HG02884 (cell line): ENCODE data around the gene CEP41.
A peak's percentile ranks its signal among the peaks of the same experiment; 100 is the strongest.

Experiments used
- ATAC-seq: cut with Tn5 transposase; IDR thresholded peaks from one replicate; pipeline ENCODE4 v1.9.1; 2021; ENCODE audit warnings: mild to moderate bottlenecking, moderate library complexity; ENCODE audit not compliant: unreplicated experiment

Gene CEP41

DNA sequence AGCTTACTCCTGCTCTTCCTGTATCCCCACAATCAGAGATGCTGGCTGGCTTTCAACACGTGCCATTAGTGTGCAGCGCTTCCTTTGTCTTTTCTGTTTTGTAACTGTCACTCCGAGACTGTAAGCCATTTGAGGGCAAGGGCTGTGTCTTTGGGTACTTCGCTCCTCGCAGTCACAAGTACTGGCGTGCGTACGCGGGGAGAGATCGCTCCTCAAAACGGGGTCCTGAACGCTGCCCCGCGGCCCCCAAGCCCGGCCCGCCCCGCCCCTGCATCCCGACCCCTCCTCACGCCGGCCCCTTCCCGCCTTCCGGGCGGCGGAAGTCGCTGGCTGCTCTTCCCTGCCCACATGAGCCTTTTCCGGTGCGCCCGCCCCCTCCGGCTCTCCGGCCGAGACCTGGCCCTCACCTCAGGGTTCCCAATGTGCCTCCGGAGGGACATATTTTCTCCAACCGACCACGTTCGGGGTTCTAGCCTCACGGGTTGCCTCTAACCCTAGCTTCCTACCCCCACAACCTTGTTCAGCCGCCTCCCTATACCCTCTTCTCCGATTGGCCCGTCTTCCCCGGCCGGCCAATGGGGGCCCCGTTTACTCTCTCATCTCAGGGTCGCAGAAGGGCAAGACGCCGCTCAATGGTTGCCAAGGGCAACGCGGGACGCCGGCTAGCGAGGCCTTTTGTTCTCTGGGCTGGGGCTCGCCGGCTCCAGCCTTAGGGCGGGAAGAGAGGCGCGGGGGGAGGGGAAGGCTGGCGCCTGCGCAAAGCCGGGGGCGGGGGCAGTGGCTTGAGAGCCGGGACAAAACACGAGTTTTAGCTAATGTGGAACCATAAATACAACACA, at the start of gene CEP41:
Gene CEP41 (minus strand): TSS at position 490 of the 839 bp plus-strand sequence. CDS start 50 bp downstream, at position 440.
- peak; percentile 97 for ATAC-seq

DNA sequence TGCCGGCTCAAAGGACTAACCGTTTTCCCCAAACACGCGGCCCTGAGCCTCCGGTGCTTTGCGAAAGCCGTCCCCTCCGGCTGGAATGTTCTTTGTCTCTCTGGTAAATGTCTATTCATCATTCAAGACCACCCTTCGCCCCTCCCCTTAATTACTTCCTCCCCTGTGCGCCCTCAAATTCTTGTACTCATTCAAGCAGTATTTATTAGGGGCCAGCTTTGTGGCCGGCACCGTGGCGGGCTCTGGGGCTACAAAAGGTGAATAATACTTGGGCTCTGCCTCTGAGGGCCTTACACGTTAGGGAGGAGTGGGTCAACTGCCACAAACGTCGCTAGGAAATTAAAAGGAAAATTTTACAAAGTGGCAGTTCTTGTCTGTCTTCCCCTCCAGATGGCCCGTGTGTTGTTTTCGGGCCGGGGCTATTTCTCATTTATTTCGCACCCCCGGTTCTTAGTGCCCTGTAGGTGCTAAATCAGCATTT, 49.5 kb upstream of the CEP41 start:
- no peak for ATAC-seq

DNA sequence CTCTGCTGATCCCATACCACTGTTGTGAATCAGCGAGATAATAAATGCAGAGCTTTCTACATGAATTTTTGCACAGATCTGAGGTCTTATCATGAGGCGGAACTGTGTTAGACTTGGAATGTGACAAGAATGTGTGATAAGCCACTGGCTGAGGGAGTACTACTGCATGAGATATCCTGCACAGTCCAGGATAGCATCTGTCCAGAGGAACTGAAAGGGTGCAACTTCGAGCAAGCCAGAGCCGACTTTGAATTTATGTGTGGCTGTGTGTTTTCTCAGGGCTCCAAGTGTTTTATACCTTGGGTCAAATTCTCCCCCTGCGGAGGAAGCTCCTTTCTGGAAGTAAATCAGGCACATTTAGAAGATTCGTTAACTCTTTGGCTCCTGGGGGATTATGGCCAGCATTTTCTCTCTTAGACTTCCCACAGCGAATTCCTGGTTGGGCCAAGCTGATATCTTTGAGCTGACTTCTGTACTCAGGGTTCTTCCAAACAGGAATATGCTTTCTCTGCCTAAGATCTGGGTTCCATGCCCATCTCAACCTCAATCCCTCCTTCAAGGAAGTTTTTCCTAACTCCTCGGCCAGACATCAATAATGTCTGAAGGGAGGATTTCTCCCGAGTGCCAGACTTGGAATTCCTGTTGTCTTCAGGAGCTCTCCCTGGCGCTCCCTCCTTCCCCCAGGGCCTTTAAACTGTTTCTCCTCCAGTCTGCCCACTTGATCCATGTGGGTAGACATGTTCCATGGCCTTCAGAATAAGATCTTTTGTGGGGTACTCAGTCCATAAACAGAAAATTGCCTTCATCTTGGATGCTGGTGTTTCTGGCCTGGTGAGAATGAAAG, 48.5 kb upstream of the CEP41 start:
- no peak for ATAC-seq

GRCh38 chr7:130488392-130489139, 47.8 kb upstream of the CEP41 start:
- no peak for ATAC-seq

DNA sequence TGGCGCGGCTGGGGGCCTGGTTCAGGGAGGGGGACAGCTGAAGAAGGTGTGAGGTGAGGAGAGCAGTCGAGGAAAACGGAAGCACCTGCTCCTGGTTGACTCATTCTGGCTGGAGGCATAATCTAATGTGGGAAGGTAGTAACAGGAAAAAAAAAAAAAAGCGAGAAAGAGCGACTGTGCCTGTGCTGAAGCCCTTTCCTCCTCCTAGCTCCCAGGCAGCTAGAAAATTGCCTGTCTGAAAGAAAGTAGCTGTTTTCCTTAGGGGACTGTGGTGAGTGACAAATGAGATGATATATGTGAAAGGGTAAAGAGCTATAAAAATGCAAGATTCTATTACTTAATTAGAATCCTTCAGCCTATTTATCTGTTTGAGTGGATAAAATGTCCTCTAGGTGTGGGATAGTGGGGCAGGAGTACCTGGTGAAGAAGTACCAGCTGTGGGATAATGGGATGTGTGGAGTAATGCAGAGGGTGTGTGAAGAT, 46.2 kb upstream of the CEP41 start:
- no peak for ATAC-seq

DNA sequence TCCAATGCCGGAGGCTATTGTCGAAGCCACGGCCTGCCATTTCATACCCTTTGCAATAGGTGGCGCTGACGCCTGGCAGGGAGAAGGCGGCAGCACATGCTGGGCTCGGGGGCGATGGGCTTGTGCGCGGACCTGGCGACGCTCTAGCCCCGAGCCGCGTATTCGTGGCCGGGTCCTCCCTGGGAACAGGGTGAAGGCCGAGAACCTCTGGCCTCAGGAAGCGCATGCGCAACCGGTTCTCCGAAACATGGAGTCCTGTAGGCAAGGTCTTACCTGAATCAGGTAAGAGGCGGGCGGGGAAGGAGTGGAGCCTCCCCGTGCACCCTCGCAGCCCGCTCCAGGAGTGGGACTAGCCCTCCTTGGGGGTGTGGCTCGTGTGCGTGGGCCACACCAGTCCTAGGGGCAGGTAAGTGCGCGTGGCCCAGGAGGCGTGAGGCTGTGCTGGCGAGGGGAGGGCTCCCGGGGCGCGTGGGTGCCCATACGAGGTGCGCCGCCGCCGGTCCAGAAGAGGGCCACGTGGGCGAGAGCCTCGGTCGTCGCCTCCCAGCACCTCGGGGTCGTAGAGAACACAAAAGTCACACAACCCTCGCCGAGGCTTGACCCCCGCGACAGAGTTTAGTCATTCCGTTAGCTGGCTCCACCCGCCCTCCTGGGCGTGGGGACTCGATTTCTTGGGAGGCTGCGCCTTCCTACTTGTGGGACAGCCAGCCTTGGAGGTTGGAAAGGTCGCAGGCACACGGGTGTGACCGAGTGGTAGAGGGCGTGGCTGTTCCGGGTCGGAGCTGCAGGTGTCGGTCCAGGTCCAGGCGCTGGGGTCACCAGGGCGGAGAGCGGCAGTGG, 45.5 kb upstream of the CEP41 start:
- ATAC-seq: no peak

GRCh38 chr7:130485734-130486113, 44.9 kb upstream of the CEP41 start:
- no peak for ATAC-seq

- ATAC-seq: no peak
Measured at GRCh38 chr7:130483031-130483430, 42.2 kb upstream of the CEP41 start.

- no peak for ATAC-seq
Measured at GRCh38 chr7:130481898-130482297, 41.1 kb upstream of the CEP41 start.

GRCh38 chr7:130479716-130480400, 39.0 kb upstream of the CEP41 start:
- ATAC-seq: no peak

GRCh38 chr7:130478991-130479390, 38.2 kb upstream of the CEP41 start:
- no peak for ATAC-seq

DNA sequence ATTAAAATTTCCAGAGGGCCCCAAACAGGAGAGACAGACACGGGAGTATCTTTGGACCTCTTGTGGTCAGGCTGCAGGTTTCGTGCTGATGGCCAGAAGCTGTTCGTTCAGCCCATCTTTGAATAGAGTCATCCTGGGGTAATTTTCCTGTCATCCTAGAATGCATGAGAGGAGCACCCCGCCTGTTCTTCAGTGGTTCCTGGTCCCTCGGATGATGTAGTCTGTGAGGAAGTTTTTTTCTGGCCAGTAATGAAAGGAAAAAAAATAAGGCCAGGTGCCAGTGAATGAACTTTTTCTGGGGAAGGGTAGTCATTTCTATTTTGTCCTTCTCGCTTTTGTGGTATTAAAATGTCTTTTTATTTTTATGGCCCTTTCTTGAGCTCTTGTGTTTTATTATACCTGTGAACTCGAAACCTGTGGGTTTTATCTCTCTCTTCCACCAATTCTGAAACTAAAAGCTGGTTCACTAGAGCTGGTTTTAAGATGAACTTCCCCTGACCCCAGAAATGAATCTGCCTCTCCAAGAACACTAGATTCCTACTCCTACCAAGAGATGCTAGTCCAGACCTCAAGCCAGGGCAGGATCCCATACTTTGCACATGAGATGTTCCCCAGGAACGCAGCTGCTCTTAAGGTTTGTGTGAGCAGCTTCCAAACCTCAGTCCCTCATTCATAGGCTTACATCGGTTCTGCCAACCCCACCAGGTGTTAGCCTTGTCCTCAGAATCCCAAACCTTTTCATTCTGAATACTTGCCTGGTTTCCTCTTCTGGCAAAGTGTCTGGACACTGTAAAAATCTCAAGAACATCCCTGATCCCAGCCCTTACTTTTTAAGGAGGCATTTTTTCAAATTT, 35.7 kb upstream of the CEP41 start:
- no peak for ATAC-seq

- no peak for ATAC-seq
Measured at GRCh38 chr7:130475776-130476175, 35.0 kb upstream of the CEP41 start.

DNA sequence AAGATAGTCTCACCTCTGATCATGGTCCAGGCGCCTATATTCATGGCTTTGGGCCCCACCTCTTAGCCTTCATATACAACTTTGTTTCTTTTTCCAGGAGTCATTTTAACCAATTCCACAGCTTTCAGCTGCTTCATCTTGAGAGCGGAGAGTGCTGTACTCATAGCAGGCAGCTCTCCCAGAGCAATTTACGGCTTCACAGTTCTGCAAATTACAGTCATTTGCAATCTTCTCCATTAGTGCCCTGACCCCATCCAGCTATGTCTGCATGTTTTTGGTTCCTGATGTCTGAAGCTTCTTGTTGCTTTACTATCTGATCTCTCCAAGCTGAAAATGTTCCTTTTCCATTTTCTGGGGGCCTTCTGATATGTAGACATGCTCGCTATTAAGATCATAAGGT, 33.1 kb upstream of the CEP41 start:
- ATAC-seq: no peak

DNA sequence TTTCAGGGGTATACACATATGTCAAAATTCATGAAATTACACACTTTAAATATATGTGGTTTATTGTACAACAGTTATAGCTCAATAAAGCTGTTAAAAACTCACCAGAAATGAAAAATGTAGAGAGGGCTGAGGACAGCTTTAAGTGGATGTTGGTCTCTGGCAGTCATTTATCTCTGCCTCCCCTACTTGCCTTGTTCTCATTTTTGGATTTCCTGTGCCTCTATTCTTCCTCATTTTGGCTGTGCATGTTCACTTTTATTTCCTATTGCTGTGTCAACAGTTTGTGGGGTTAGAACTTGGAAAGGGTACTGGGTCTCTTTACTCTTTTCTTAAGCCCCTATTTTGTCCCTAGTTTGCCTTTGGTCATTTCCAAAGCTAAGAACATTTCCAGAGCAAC, 32.5 kb upstream of the CEP41 start:
- no peak for ATAC-seq

DNA sequence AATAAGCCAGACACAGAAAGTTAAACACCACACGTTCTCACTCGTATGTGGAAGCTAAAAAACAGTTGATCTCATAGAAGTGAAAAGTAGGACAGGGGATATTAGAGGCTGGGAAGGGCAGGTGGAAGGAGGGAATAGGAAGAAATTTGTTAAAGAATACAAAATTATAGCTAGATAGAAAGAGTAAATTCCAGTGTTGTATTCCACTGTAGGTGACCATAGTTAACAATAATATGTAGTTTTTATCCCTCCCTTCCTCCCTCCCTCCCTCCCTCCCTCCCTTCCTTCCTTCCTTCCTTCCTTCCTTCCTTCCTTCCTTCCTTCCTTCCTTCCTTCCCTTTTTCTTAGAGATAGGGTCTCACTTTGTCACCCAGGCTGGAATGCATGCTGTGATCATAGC, 31.2 kb upstream of the CEP41 start:
- no peak for ATAC-seq

DNA sequence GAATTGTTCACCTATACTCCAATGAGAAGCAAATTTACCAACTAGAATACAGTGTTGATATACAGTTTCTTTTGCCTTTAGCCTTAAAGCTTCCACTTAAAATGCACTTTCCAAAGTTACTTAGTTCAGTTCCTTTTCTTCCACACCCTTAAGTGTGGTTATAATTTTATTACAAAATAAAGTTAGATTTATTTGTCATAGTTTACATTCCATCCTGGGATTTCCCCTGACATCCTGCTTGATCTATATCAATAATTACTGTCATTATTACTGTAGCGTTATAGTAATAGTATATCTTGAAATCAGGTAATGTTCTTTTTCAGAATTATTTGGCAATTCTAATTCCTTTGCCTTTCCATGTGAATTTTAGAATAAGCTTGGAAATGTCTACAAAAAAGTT, 27.8 kb upstream of the CEP41 start:
- ATAC-seq: no peak

GRCh38 chr7:130463553-130464434, 23.0 kb upstream of the CEP41 start:
- no peak for ATAC-seq
